ENCODE data around the gene VMP1. TPM values are rescaled to one million over a fixed set of nuclear protein-coding genes. Genes with fewer than 3 reads are reported as not detected.

Gene VMP1
- total and polyA plus RNA-seq, 2 of the 4 experiments (the other 2 are of a cell fraction) = 89.8 to 197 TPM

GRCh38 chr17:59702304-59702703 is 5.2 kb upstream of the VMP1 start:
- Histone ChIP-seq H3K9me1 (ENCODE audit: insufficient read depth, low read length) (peaks cover 11% of the 10 kb centered on the region; the same call in 1 of the 2 replicates), H4K91ac (ENCODE audit: insufficient read depth, low read depth, low read length) (no peak overlapping the region), H4K8ac (ENCODE audit: low read depth in 2 of 2, low read length in 2 of 2) (no peak overlapping the region), H3K4me3 (ENCODE audit: insufficient read depth, low read depth, low read length) (no peak overlapping the region), H3K9ac (ENCODE audit: low read depth, low read length) (no peak overlapping the region), H2AFZ (replicated peaks; ENCODE audit: low read length, poor library complexity) (no peak overlapping the region), H3K9me3 (ENCODE audit: control insufficient read depth, insufficient read depth, low read length) (no peaks in the 10 kb centered on the region), H3K18ac (ENCODE audit: low read depth, low read length) (no peak overlapping the region), H3K23ac (ENCODE audit: low read depth, low read length) (no peak overlapping the region), H4K5ac (ENCODE audit: low read depth, low read length) (no peak overlapping the region), H2BK5ac (ENCODE audit: low read depth, low read length, poor library complexity, severe bottlenecking) (no peak overlapping the region), H3K36me3 (ENCODE audit: control insufficient read depth, insufficient read depth, low read length) (peaks cover 15% of the 10 kb centered on the region), H2AK9ac (replicated peaks; ENCODE audit: low read depth, low read length, poor library complexity) (no peak overlapping the region), H3K14ac (replicated peaks; ENCODE audit: low read depth, low read length) (no peak overlapping the region), H4K20me1 (ENCODE audit: insufficient read depth, low read length) (peaks cover 67% of the 10 kb centered on the region), H3K27me3 (ENCODE audit: control insufficient read depth, insufficient read depth, low read length) (no peaks in the 10 kb centered on the region), H3K4me1 (ENCODE audit: control insufficient read depth, insufficient read depth, low read length) (no peaks in the 10 kb centered on the region), H2BK20ac (ENCODE audit: low read depth, low read length) (no peak overlapping the region), H3K56ac (ENCODE audit: extremely low read depth, insufficient read depth, low read length) (no peak overlapping the region), H3K27ac (ENCODE audit: insufficient read depth, low read length) (no peak overlapping the region), H2AK5ac (ENCODE audit: low read depth, low read length) (no peak overlapping the region), H2BK120ac (ENCODE audit: low read depth, low read length) (no peak overlapping the region), H3K4me2 (ENCODE audit: low read depth, low read length) (no peak overlapping the region), H2BK15ac (ENCODE audit: low read depth, low read length) (no peak overlapping the region), H3K79me1 (ENCODE audit: low read depth in 1 of 2, low read length in 2 of 2) (peaks cover 21 to 60% of the 10 kb centered on the region in 2 experiments), H3K4ac (ENCODE audit: low read depth, low read length) (no peak overlapping the region)
- ATAC-seq (ENCODE audit: low read depth) (no peak), DNase-seq (no peak)
- CTCF ChIA-PET = interaction anchor here (0.7 to 1.4 kb wide), 2 partner anchors 75 to 157 kb away, joined by 3 read pairs; no protein-coding TSS in a partner anchor
- intact Hi-C loops (cut with micrococcal nuclease) (no loop called here), in situ Hi-C loops (cut with MboI; ENCODE audit: low sequenced_read_pairs) (no loop called here), dilution Hi-C loops (cut with HindIII; ENCODE audit: low sequenced_read_pairs, unreplicated experiment) (no loop called here)
- no CpG with 5 or more reads among the region's 7 CpGs for WGBS, 2 experiments (ENCODE audit: extremely low coverage in 2 of 2, insufficient read length in 1 of 2)
- BruUV-seq (replicated peaks) = no TSS peak
- POLR2A ChIA-PET (ENCODE audit: unreplicated experiment) = no interaction called here
- no peak for TF ChIP-seq CTCF (conservative IDR thresholded peaks at IDR 0.05; ENCODE audit: low read depth, low read length)
- TF ChIP-seq, protein P1, sequence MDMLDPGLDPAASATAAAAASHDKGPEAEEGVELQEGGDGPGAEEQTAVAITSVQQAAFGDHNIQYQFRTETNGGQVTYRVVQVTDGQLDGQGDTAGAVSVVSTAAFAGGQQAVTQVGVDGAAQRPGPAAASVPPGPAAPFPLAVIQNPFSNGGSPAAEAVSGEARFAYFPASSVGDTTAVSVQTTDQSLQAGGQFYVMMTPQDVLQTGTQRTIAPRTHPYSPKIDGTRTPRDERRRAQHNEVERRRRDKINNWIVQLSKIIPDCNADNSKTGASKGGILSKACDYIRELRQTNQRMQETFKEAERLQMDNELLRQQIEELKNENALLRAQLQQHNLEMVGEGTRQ (IDR thresholded peaks at IDR 0.05; ENCODE audit: low read depth, low read length) = no peak
- no peak for TF ChIP-seq NFE2L2 (IDR thresholded peaks at IDR 0.05; ENCODE audit: low read depth, low read length)
- TF ChIP-seq BHLHE40 (IDR thresholded peaks at IDR 0.05; ENCODE audit: low read depth, low read length) = no peak
- TF ChIP-seq POLR2A (IDR thresholded peaks at IDR 0.05; ENCODE audit: low read depth, low read length) = no peak
- TF ChIP-seq SMC3 (IDR thresholded peaks at IDR 0.05; ENCODE audit: low read depth, low read length) = no peak
- no peak for TF ChIP-seq RFX5 (IDR thresholded peaks at IDR 0.05; ENCODE audit: low read depth, low read length)
- TF ChIP-seq, protein P2, sequence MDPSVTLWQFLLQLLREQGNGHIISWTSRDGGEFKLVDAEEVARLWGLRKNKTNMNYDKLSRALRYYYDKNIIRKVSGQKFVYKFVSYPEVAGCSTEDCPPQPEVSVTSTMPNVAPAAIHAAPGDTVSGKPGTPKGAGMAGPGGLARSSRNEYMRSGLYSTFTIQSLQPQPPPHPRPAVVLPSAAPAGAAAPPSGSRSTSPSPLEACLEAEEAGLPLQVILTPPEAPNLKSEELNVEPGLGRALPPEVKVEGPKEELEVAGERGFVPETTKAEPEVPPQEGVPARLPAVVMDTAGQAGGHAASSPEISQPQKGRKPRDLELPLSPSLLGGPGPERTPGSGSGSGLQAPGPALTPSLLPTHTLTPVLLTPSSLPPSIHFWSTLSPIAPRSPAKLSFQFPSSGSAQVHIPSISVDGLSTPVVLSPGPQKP (IDR thresholded peaks at IDR 0.05; ENCODE audit: borderline replicate concordance, low read depth, low read length) = no peak
- no peak for TF ChIP-seq FOS (IDR thresholded peaks at IDR 0.05; ENCODE audit: low read depth, low read length)

All from IMR-90 (cell line).